PC-9 (cell line): Measurements from ENCODE around the gene DHFR.

Experiments
- EZH2 ChIP-seq: fragments of 200-600 bp; sonication (generic); IDR thresholded peaks from 2 replicates; pipeline ENCODE4 v1.8.0; 2017; ENCODE audit warnings: antibody characterized with exemption, low read depth
- TF ChIP-seq, protein P1 (sequence below): fragments of 200-600 bp; sonication (generic); conservative IDR thresholded peaks from 2 replicates; pipeline ENCODE4 v1.6.1; 2017; ENCODE audit warnings: mixed run types, antibody characterized with exemption, mild to moderate bottlenecking, moderate library complexity

DNA sequence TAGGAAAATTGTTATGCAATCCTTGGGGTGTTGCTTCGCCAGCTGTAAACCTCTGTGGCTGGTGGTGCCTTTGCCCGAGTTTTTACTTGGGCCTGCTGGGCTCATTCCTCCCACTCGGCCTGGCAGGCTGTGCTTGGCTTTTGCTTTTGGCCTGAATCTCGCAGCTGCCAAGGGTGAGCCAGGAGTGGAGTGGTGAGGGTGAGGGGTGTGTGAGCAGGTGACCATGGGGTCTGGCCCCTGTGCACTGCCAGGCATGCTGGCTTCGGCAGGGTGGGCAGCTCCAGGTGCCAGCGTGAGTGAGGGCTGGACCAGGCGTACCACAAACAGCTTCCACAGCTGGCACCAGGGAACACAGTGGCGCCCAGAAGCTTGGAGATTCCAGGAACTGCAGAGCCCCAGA, 12.6 kb upstream of the DHFR start:
- TF ChIP-seq, protein P1, sequence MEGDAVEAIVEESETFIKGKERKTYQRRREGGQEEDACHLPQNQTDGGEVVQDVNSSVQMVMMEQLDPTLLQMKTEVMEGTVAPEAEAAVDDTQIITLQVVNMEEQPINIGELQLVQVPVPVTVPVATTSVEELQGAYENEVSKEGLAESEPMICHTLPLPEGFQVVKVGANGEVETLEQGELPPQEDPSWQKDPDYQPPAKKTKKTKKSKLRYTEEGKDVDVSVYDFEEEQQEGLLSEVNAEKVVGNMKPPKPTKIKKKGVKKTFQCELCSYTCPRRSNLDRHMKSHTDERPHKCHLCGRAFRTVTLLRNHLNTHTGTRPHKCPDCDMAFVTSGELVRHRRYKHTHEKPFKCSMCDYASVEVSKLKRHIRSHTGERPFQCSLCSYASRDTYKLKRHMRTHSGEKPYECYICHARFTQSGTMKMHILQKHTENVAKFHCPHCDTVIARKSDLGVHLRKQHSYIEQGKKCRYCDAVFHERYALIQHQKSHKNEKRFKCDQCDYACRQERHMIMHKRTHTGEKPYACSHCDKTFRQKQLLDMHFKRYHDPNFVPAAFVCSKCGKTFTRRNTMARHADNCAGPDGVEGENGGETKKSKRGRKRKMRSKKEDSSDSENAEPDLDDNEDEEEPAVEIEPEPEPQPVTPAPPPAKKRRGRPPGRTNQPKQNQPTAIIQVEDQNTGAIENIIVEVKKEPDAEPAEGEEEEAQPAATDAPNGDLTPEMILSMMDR = no peak
- no peak for TF ChIP-seq EZH2
